H1 (cell line): ENCODE measurements around the gene KCNIP3.

Experiments
- ATF2 ChIP-seq: IDR thresholded peaks from 2 replicates; pipeline ENCODE4 v1.6.1; 2012; ENCODE audit warnings: low read length, inconsistent platforms
- CEBPB ChIP-seq: IDR thresholded peaks from 2 replicates; pipeline ENCODE4 v1.6.1; 2012; ENCODE audit warnings: low read depth, low read length
- EP300 ChIP-seq, 2 experiments: IDR thresholded peaks; 1 replicate in 1 of 2; 2 replicates in 1 of 2; pipeline ENCODE4 v1.6.1; 2011 to 2012; ENCODE audit warnings: low read depth in 2 of 2, low read length in 2 of 2, mild to moderate bottlenecking in 2 of 2, borderline replicate concordance in 1 of 2, inconsistent platforms in 1 of 2, moderate library complexity in 1 of 2
- EZH2 ChIP-seq: fragments of 200-600 bp; sonication (generic); IDR thresholded peaks from 2 replicates; pipeline ENCODE4 v1.7.1; 2012; ENCODE audit warnings: low read depth, mild to moderate bottlenecking, moderate library complexity, low read length, inconsistent platforms; ENCODE audit not compliant: severe bottlenecking
- GTF2F1 ChIP-seq: IDR thresholded peaks from 2 replicates; pipeline ENCODE4 v1.6.1; 2012; ENCODE audit warnings: low read depth, low read length, improper control_type of control experiment, borderline replicate concordance
- JUND ChIP-seq: IDR thresholded peaks from 2 replicates; pipeline ENCODE4 v1.6.1; 2011; ENCODE audit warnings: mild to moderate bottlenecking, improper control_type of control experiment, low read length
- RNF2 ChIP-seq: fragments of 200-900, 300-1000 bp; sonication (generic); IDR thresholded peaks from 2 replicates; pipeline ENCODE4 v1.7.1; 2016; ENCODE audit warnings: borderline replicate concordance, low read depth, mild to moderate bottlenecking, antibody characterized with exemption, low read length; ENCODE audit not compliant: poor library complexity, severe bottlenecking; ENCODE audit errors: missing control alignments
- SAP30 ChIP-seq: fragments of 300-600 bp; sonication (generic); IDR thresholded peaks from 2 replicates; pipeline ENCODE4 v1.7.1; 2012; ENCODE audit warnings: low read length, moderate library complexity, mild to moderate bottlenecking, inconsistent platforms; ENCODE audit not compliant: insufficient read depth, insufficient replicate concordance
- SRF ChIP-seq: IDR thresholded peaks from 2 replicates; pipeline ENCODE4 v1.6.1; 2011; ENCODE audit warnings: mild to moderate bottlenecking, low read depth, low read length, moderate library complexity
- ZNF274 ChIP-seq: IDR thresholded peaks from 2 replicates; pipeline ENCODE4 v1.7.0; 2012; ENCODE audit warnings: low read length, borderline replicate concordance; ENCODE audit errors: extremely low read depth
- TF ChIP-seq, protein P1 (sequence below), 3 experiments: IDR thresholded peaks; 1 replicate in 2 of 3; 2 replicates in 1 of 3; pipeline versions ENCODE4 v1.5.1 to v1.6.1; 2011; ENCODE audit warnings: low read length in 3 of 3, mild to moderate bottlenecking in 3 of 3, inconsistent platforms in 2 of 3, low read depth in 1 of 3, moderate library complexity in 1 of 3; ENCODE audit not compliant: insufficient read depth in 1 of 3; ENCODE audit errors: control extremely low read depth in 1 of 3
- TF ChIP-seq, protein P2 (sequence below): IDR thresholded peaks from 2 replicates; pipeline ENCODE4 v1.6.1; 2012; ENCODE audit warnings: inconsistent platforms
- TF ChIP-seq, protein P3 (sequence below): IDR thresholded peaks from 2 replicates; pipeline ENCODE4 v1.6.1; 2011; ENCODE audit warnings: low read length, improper control_type of control experiment

GRCh38 chr2:95361216-95361980 is 64.3 kb downstream of the KCNIP3 start:
- TF ChIP-seq, protein P1, sequence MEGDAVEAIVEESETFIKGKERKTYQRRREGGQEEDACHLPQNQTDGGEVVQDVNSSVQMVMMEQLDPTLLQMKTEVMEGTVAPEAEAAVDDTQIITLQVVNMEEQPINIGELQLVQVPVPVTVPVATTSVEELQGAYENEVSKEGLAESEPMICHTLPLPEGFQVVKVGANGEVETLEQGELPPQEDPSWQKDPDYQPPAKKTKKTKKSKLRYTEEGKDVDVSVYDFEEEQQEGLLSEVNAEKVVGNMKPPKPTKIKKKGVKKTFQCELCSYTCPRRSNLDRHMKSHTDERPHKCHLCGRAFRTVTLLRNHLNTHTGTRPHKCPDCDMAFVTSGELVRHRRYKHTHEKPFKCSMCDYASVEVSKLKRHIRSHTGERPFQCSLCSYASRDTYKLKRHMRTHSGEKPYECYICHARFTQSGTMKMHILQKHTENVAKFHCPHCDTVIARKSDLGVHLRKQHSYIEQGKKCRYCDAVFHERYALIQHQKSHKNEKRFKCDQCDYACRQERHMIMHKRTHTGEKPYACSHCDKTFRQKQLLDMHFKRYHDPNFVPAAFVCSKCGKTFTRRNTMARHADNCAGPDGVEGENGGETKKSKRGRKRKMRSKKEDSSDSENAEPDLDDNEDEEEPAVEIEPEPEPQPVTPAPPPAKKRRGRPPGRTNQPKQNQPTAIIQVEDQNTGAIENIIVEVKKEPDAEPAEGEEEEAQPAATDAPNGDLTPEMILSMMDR (IDR thresholded peaks at IDR 0.05; ENCODE audit: control extremely low read depth in 1 of 3, insufficient read depth in 1 of 3, low read depth in 1 of 3, low read length in 3 of 3): no peak
- TF ChIP-seq ZNF274: no peak
- TF ChIP-seq SRF: no peak
- TF ChIP-seq, protein P2, sequence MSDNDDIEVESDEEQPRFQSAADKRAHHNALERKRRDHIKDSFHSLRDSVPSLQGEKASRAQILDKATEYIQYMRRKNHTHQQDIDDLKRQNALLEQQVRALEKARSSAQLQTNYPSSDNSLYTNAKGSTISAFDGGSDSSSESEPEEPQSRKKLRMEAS: no peak
- no peak for TF ChIP-seq RNF2
- no peak for TF ChIP-seq JUND
- TF ChIP-seq EP300 (IDR thresholded peaks at IDR 0.05; ENCODE audit: borderline replicate concordance in 1 of 2, low read depth in 2 of 2, low read length in 2 of 2): no peak
- TF ChIP-seq CEBPB: no peak
- TF ChIP-seq, protein P3, sequence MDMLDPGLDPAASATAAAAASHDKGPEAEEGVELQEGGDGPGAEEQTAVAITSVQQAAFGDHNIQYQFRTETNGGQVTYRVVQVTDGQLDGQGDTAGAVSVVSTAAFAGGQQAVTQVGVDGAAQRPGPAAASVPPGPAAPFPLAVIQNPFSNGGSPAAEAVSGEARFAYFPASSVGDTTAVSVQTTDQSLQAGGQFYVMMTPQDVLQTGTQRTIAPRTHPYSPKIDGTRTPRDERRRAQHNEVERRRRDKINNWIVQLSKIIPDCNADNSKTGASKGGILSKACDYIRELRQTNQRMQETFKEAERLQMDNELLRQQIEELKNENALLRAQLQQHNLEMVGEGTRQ: no peak
- TF ChIP-seq ATF2: no peak
- TF ChIP-seq EZH2: no peak
- TF ChIP-seq SAP30: no peak
- TF ChIP-seq GTF2F1: no peak
